ENCODE data around the gene CRACR2A. TPM values are rescaled to one million over a fixed set of nuclear protein-coding genes. Genes with fewer than 3 reads are reported as not detected.

Gene CRACR2A
- total and polyA plus RNA-seq, 2 of the 8 experiments (the other 6 are each of a cell fraction or from before 2014, with no cell fraction given) = 0.85 to 3.2 TPM

DNA sequence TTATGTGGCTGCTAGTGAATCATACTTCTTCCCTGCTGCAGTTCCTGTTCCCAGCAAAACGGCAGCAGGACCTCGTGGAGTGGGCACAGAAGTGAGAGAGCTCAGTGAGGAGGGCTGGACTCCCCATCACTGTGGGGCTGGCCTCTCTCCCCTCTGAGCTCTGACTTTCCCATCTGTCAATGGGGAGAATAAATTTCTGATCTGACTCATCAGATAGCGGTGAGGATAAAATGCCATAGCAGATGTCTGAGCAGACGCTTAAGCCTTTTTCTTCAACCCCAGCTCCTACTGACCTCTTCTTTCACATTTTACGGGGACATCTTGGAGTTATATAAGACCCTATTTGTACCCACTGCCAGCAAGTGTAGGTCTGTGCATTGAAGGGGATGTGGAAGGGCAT is 116.6 kb downstream of the CRACR2A start (continued):
- TF ChIP-seq RAD21 (IDR thresholded peaks at IDR 0.05 in 1 of 2, conservative IDR thresholded peaks at IDR 0.05 in 1 of 2; ENCODE audit: low read depth in 2 of 2, low read length in 2 of 2) (no peak), SIN3A (conservative IDR thresholded peaks at IDR 0.05 in 1 of 2, IDR thresholded peaks at IDR 0.05 in 1 of 2; ENCODE audit: low read depth in 1 of 2, low read length in 2 of 2) (no peak), HDAC6 (IDR thresholded peaks at IDR 0.05; ENCODE audit: low read depth, low read length) (no peak), BRCA1 (IDR thresholded peaks at IDR 0.05; ENCODE audit: low read depth, low read length) (no peak), KDM1A (IDR thresholded peaks at IDR 0.05; ENCODE audit: borderline replicate concordance, low read length) (no peak), CTBP2 (IDR thresholded peaks at IDR 0.05; ENCODE audit: borderline replicate concordance, insufficient read depth, insufficient read length, low read length) (no peak), SIX5 (IDR thresholded peaks at IDR 0.05; ENCODE audit: low read depth, low read length) (no peak), KDM4A (IDR thresholded peaks at IDR 0.05; ENCODE audit: low read depth, low read length, severe bottlenecking) (no peak)
